Measurements from ENCODE around the gene LARGE1. TPM values are rescaled to one million over a fixed set of nuclear protein-coding genes. Genes with fewer than 3 reads are reported as not detected.
A peak's percentile ranks its signal among the peaks of the same experiment; 100 is the strongest.

Gene LARGE1
- total and polyA plus RNA-seq, 2 of the 13 experiments (the other 11 are each of a cell fraction or from before 2014, with no cell fraction given), result 8.4 to 11.0 TPM

- TF ChIP-seq ZFP90 (CRISPR knock-in tag; IDR thresholded peaks at IDR 0.05; ENCODE audit: borderline replicate concordance) (no peak), ZNF839 (CRISPR knock-in tag; IDR thresholded peaks at IDR 0.05; ENCODE audit: borderline replicate concordance) (peak; percentile 38; the same call in 1 of the 2 replicates), HNF4G (IDR thresholded peaks at IDR 0.05; ENCODE audit: borderline replicate concordance, low read depth, low read length) (no peak), HNF4G (CRISPR knock-in tag; IDR thresholded peaks at IDR 0.05; ENCODE audit: borderline replicate concordance, low read depth) (no peak), ZNF124 (CRISPR knock-in tag; IDR thresholded peaks at IDR 0.05) (no peak), MIXL1 (CRISPR knock-in tag; IDR thresholded peaks at IDR 0.05) (peak; percentile 57; the same call in 1 of the 2 replicates), PHF5A (CRISPR knock-in tag; IDR thresholded peaks at IDR 0.05; ENCODE audit: low read depth, unreplicated experiment) (no peak), ZNF282 (IDR thresholded peaks at IDR 0.05; ENCODE audit: partially characterized antibody) (no peak), GMEB2 (CRISPR knock-in tag; IDR thresholded peaks at IDR 0.05; ENCODE audit: low read depth) (no peak), GATAD2A (CRISPR knock-in tag; IDR thresholded peaks at IDR 0.05) (peak; percentile 66; the same call in 1 of the 2 replicates), HNF1B (CRISPR knock-in tag; IDR thresholded peaks at IDR 0.05) (no peak), ZFP36L2 (CRISPR knock-in tag; IDR thresholded peaks at IDR 0.05) (0 out of 2 replicates have a peak, but pooled peaks have one; percentile 46), TRIM24 (CRISPR knock-in tag; IDR thresholded peaks at IDR 0.05) (no peak), SIN3B (IDR thresholded peaks at IDR 0.05; ENCODE audit: low read length) (no peak), HHEX (CRISPR knock-in tag; IDR thresholded peaks at IDR 0.05) (no peak), MED13 (CRISPR knock-in tag; IDR thresholded peaks at IDR 0.05) (no peak), ZNF710 (CRISPR knock-in tag; IDR thresholded peaks at IDR 0.05; ENCODE audit: borderline replicate concordance) (0 out of 2 replicates have a peak, but pooled peaks have one; percentile 66), ZNF589 (CRISPR knock-in tag; conservative IDR thresholded peaks at IDR 0.05) (no peak), HDAC1 (CRISPR knock-in tag; IDR thresholded peaks at IDR 0.05) (no peak), FOSL2 (CRISPR knock-in tag; IDR thresholded peaks at IDR 0.05) (peak; percentile 48)
- TF ChIP-seq, protein P1, sequence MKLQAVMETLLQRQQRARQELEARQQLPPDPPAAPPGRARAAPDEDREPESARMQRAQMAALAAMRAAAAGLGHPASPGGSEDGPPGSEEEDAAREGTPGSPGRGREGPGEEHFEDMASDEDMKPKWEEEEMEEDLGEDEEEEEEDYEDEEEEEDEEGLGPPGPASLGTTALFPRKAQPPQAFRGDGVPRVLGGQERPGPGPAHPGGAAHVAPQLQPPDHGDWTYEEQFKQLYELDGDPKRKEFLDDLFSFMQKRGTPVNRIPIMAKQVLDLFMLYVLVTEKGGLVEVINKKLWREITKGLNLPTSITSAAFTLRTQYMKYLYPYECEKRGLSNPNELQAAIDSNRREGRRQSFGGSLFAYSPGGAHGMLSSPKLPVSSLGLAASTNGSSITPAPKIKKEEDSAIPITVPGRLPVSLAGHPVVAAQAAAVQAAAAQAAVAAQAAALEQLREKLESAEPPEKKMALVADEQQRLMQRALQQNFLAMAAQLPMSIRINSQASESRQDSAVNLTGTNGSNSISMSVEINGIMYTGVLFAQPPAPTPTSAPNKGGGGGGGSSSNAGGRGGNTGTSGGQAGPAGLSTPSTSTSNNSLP (IDR thresholded peaks at IDR 0.05; ENCODE audit: low read depth, low read length), result no peak
- TF ChIP-seq, protein P2, sequence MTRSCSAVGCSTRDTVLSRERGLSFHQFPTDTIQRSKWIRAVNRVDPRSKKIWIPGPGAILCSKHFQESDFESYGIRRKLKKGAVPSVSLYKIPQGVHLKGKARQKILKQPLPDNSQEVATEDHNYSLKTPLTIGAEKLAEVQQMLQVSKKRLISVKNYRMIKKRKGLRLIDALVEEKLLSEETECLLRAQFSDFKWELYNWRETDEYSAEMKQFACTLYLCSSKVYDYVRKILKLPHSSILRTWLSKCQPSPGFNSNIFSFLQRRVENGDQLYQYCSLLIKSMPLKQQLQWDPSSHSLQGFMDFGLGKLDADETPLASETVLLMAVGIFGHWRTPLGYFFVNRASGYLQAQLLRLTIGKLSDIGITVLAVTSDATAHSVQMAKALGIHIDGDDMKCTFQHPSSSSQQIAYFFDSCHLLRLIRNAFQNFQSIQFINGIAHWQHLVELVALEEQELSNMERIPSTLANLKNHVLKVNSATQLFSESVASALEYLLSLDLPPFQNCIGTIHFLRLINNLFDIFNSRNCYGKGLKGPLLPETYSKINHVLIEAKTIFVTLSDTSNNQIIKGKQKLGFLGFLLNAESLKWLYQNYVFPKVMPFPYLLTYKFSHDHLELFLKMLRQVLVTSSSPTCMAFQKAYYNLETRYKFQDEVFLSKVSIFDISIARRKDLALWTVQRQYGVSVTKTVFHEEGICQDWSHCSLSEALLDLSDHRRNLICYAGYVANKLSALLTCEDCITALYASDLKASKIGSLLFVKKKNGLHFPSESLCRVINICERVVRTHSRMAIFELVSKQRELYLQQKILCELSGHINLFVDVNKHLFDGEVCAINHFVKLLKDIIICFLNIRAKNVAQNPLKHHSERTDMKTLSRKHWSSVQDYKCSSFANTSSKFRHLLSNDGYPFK (CRISPR knock-in tag; IDR thresholded peaks at IDR 0.05; ENCODE audit: borderline replicate concordance), result peak; percentile 54; the same call in 1 of the 2 replicates
These were observed 618.2 kb downstream of the LARGE1 start (continued) for GRCh38 chr22:33302049-33302545.
